Tibial nerve (tissue), 4 donors: ENCODE data around the gene FGD6. TPM values are rescaled to one million over a fixed set of nuclear protein-coding genes. Genes with fewer than 3 reads are reported as not detected.

Experiments used
- DNase-seq, 2 donors: peaks; one replicate each; pipeline ENCODE4 v3.0.0-alpha.2; 2019; ENCODE audit warnings: low spot score in 2 of 2
- H3K27ac ChIP-seq, 4 donors: fragments of 200-600 bp; sonication (generic) in 3 of 4; one replicate each; pipeline ENCODE4 v1.5.1; 2017 to 2019; ENCODE audit warnings: mild to moderate bottlenecking in 1 of 4
- H3K27me3 ChIP-seq, 2 donors: fragments of 200-600 bp; sonication (generic) in 1 of 2; one replicate each; pipeline versions ENCODE4 v1.5.1 to v1.6.0; 2017 to 2019
- H3K36me3 ChIP-seq, 3 donors: fragments of 200-600 bp; sonication (generic); one replicate each; pipeline ENCODE4 v1.5.1; 2018 to 2019
- H3K4me1 ChIP-seq, 4 donors: fragments of 200-600 bp; sonication (generic) in 3 of 4; one replicate each; pipeline ENCODE4 v1.5.1; 2017 to 2019
- H3K4me3 ChIP-seq, 4 donors: fragments of 200-600 bp; sonication (generic) in 3 of 4; one replicate each; pipeline ENCODE4 v1.5.1; 2017 to 2019; ENCODE audit warnings: mild to moderate bottlenecking in 1 of 4, moderate library complexity in 1 of 4
- H3K9me3 ChIP-seq, 4 donors: fragments of 200-600 bp; sonication (generic) in 3 of 4; one replicate each; pipeline ENCODE4 v1.5.1; 2017 to 2019
- CTCF ChIP-seq, 5 experiments: fragments of 200-600 bp in 3 of 5; fragments of 450-650 bp in 2 of 5; sonication (generic) in 3 of 5; IDR thresholded peaks; one replicate each; pipeline ENCODE4 v1.5.1; 2016 to 2019; ENCODE audit warnings: antibody characterized with exemption in 5 of 5, mild to moderate bottlenecking in 3 of 5, moderate library complexity in 2 of 5
- EP300 ChIP-seq, 2 donors: sonication (generic); formaldehyde crosslinking; IDR thresholded peaks; one replicate each; pipeline ENCODE4 v1.6.1; 2017; ENCODE audit warnings: antibody characterized with exemption in 2 of 2, mild to moderate bottlenecking in 1 of 2
- POLR2A ChIP-seq, 2 donors: fragments of 450-650 bp; IDR thresholded peaks; one replicate each; pipeline ENCODE4 v1.6.1; 2017; ENCODE audit warnings: antibody characterized with exemption in 2 of 2, mild to moderate bottlenecking in 2 of 2, moderate library complexity in 2 of 2
- WGBS, 2 donors: methylation state at CpG; one replicate each; pipeline ENCODE4 v1.1.5; 2018; 5-methylcytosine and 5-hydroxymethylcytosine counted together
- total RNA-seq, 4 donors: library from RNA; depleted of rRNA; stranded (reverse); fragments of >200 nt; gene quantifications; one replicate each; pipeline ENCODE4 v1.1.0, GENCODE V29; 2016

FGD6 gene
- total RNA-seq, 4 donors from 2014 or later, result 9.2 to 13.4 (median 11.7) TPM

GRCh38 chr12:95126736-95127135 is 90.5 kb downstream of the FGD6 start:
- Histone ChIP-seq H3K4me3 (no peak overlapping the region), H3K27me3 (no peaks in the 10 kb centered on the region), H3K4me1 (no peaks in the 10 kb centered on the region), H3K9me3 (no peaks in the 10 kb centered on the region), H3K36me3 (peaks cover 0 to 4% (median 0%) of the 10 kb centered on the region in 3 donors), H3K27ac (no peak overlapping the region)
- no peak for TF ChIP-seq POLR2A (IDR thresholded peaks at IDR 0.05)
- TF ChIP-seq CTCF (IDR thresholded peaks at IDR 0.05), result no peak
- TF ChIP-seq EP300 (IDR thresholded peaks at IDR 0.05), result no peak
- WGBS, 2 donors, result 83 to 85% methylated on average over 3 of the region's 3 CpGs
- DNase-seq, result no peak

GRCh38 chr12:95126076-95126475 is 91.2 kb downstream of the FGD6 start:
- Histone ChIP-seq H3K27me3 (no peaks in the 10 kb centered on the region), H3K36me3 (peaks cover 0 to 4% (median 0%) of the 10 kb centered on the region in 3 donors), H3K9me3 (no peaks in the 10 kb centered on the region), H3K4me1 (no peaks in the 10 kb centered on the region), H3K27ac (no peak overlapping the region), H3K4me3 (no peak overlapping the region)
- WGBS, 2 donors, result 70 to 91% methylated on average over 2 of the region's 2 CpGs
- TF ChIP-seq EP300 (IDR thresholded peaks at IDR 0.05) (no peak), CTCF (IDR thresholded peaks at IDR 0.05) (no peak), POLR2A (IDR thresholded peaks at IDR 0.05) (no peak)
- no peak for DNase-seq

- Histone ChIP-seq H3K36me3 (peaks cover 0 to 4% (median 0%) of the 10 kb centered on the region in 3 donors), H3K9me3 (no peaks in the 10 kb centered on the region), H3K27me3 (no peaks in the 10 kb centered on the region), H3K4me1 (no peaks in the 10 kb centered on the region), H3K27ac (no peak overlapping the region), H3K4me3 (no peak overlapping the region)
- DNase-seq, result no peak
- WGBS, 2 donors, result 92 to 95% methylated on average over 7 of the region's 7 CpGs
- no peak for TF ChIP-seq EP300 (IDR thresholded peaks at IDR 0.05)
- TF ChIP-seq POLR2A (IDR thresholded peaks at IDR 0.05), result no peak
- TF ChIP-seq CTCF (IDR thresholded peaks at IDR 0.05), result no peak
Observed at GRCh38 chr12:95124106-95124505, 93.2 kb downstream of the FGD6 start.

- WGBS, 2 donors, result 87 to 88% methylated on average over 3 of the region's 3 CpGs
- Histone ChIP-seq H3K27ac (peak overlapping the region in 1 of 4 donors; percentile 27), H3K27me3 (no peaks in the 10 kb centered on the region), H3K36me3 (no peaks in the 10 kb centered on the region), H3K4me1 (peaks cover 0 to 21% (median 0%) of the 10 kb centered on the region in 4 donors), H3K9me3 (no peaks in the 10 kb centered on the region), H3K4me3 (no peak overlapping the region)
- no peak for DNase-seq
- TF ChIP-seq POLR2A (IDR thresholded peaks at IDR 0.05) (no peak), EP300 (IDR thresholded peaks at IDR 0.05) (no peak), CTCF (IDR thresholded peaks at IDR 0.05) (no peak)
Observed at GRCh38 chr12:95118788-95119179, 98.5 kb downstream of the FGD6 start.

- H3K4me3 ChIP-seq, result no peak overlapping the region
- H3K9me3 ChIP-seq, result no peaks in the 10 kb centered on the region
- no peak for DNase-seq
- H3K27ac ChIP-seq, result peak overlapping the region in 2 of 4 donors; percentile 13 to 27
- H3K4me1 ChIP-seq, result peaks cover 0 to 21% (median 0%) of the 10 kb centered on the region in 4 donors
- 57 to 60% methylated on average over 4 of the region's 4 CpGs for WGBS, 2 donors
- H3K36me3 ChIP-seq, result peaks cover 0 to 2% (median 0%) of the 10 kb centered on the region in 3 donors
- TF ChIP-seq EP300 (IDR thresholded peaks at IDR 0.05) (no peak), POLR2A (IDR thresholded peaks at IDR 0.05) (no peak), CTCF (IDR thresholded peaks at IDR 0.05) (no peak)
- H3K27me3 ChIP-seq, result no peaks in the 10 kb centered on the region
Observed at GRCh38 chr12:95118138-95118787, 99.0 kb downstream of the FGD6 start.
